Effector CD8-positive, alpha-beta T cell (primary cell): ENCODE measurements around the gene MAD2L1.

Source experiments
- DNase-seq: peaks from one replicate; lab custom pipeline; 2025; lab: John Stamatoyannopoulos, UW

The MAD2L1 gene

GRCh38 chr4:120057416-120057815 is 9.2 kb downstream of the MAD2L1 start:
- DNase-seq: no peak

DNA sequence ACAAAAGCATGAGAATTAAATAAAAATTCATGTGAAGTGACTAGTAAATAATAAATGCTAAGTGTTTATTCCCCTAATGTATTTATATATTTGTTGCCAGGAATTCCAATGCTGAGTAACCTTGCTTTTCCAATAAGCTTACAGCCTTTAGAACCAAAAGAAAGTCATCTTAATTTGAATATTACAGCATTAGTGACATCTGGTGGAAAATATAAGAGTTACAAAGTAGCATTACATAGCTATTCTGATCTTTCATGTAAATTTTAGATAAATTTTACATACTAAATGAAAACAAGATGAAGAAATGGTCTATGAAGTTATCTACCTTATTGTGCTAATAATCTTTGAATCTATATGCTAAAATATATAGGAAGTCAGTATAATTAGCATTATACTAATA is 10.4 kb downstream of the MAD2L1 start:
- no peak for DNase-seq

GRCh38 chr4:120055795-120056194 is 10.9 kb downstream of the MAD2L1 start:
- no peak for DNase-seq

- no peak for DNase-seq
These were observed 11.5 kb downstream of the MAD2L1 start for GRCh38 chr4:120055162-120055561.

DNA sequence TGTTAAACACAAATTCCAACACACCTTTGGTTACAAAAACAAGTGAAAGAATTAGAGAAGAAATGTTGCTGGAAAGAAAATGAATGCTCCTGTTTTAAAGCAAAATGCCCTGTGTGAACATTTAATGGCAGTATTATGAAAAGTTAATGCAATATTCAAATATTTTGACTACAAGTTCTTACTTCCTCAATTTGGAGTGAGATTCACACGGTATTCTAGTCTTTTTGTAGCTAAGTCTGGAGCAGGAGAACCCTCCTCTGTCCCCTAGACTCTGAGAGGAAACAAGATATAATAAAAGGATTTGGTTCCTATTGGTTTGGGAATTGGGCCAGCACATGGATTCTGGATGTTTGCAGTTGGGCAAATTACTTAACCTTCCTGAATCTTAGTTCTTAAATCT is 12.7 kb downstream of the MAD2L1 start:
- no peak for DNase-seq

GRCh38 chr4:120052856-120053255 is 13.8 kb downstream of the MAD2L1 start:
- no peak for DNase-seq

DNA sequence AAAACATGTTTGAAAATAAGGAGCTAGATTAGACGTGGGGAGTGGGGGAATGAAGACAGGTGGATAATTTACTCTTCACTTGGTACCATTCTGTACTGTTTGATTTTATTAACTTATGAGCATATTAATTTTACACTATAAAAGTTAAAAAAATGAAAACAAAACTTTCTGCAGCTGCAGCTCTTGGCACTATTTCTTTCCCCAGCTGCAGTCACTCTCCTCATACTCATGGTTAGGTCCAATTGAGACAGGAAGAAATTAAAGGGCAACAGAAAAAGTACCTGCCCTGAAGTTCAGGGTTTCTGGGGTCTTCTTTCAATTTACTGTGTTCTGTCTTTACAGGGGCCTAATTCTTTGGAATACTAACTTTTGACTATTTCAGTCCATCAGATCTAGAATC is 15.4 kb downstream of the MAD2L1 start:
- DNase-seq: no peak

DNA sequence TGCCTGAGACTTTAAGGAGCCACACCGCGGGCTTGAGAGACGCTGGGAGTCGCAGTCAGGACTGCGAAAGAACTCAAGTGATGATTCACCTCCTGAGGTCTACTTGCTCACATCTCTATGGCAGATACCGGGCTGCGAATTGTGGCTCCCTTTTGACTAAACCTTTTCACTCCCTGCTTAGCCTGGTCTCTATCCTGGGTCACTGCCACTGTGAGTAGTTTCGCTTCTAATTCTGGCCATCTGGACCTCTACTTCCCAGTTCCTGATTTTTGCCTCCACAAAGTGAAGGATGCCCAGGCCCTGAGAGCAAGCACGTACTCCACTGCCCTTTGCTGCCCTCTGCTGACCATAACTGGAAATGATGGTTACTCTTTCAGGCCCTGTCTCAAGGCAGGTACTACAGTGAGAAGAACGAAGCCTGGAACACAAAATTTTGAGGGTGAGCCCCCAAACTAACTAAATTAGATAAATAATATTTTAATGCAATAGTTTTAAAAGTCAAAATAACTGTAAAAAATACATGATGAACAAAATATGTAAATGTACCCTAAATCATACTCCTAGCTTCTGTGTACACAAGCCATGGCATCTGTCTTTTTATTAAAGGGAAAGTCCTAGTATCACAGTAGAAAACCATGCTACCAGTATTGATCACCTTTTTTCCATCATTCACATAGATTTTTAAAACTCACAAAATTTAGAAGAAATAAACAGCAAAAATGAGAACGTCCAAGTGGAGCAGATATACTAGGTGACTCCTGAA is 16.7 kb downstream of the MAD2L1 start:
- DNase-seq: peak; percentile 51

GRCh38 chr4:120043828-120044227 is 22.8 kb downstream of the MAD2L1 start:
- DNase-seq: no peak

- DNase-seq: no peak
These were observed 29.2 kb downstream of the MAD2L1 start for GRCh38 chr4:120037411-120037810.

- no peak for DNase-seq
These were observed 31.7 kb downstream of the MAD2L1 start for GRCh38 chr4:120034913-120035312.

DNA sequence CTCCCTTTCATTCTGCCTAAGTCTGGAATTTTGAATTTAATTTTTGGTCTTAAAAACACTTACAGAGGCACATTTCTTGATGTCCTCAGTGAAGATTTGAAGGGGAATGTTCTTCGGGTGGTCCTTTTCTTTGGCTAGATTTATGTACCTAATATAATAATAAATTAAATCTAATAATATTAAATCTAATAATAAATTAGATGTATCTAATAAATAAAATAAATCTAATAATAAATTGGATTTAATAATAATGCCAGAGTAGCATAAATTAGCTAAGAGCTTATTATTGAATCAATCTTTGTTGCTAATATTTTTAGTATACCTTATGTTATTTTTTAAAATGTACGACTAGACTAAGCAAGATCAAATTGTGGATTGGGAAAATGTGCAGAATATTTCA is 39.8 kb downstream of the MAD2L1 start:
- DNase-seq: no peak

- DNase-seq: no peak
These were observed 41.1 kb downstream of the MAD2L1 start for GRCh38 chr4:120025516-120025915.

GRCh38 chr4:120018786-120019185 is 47.9 kb downstream of the MAD2L1 start:
- DNase-seq: no peak

DNA sequence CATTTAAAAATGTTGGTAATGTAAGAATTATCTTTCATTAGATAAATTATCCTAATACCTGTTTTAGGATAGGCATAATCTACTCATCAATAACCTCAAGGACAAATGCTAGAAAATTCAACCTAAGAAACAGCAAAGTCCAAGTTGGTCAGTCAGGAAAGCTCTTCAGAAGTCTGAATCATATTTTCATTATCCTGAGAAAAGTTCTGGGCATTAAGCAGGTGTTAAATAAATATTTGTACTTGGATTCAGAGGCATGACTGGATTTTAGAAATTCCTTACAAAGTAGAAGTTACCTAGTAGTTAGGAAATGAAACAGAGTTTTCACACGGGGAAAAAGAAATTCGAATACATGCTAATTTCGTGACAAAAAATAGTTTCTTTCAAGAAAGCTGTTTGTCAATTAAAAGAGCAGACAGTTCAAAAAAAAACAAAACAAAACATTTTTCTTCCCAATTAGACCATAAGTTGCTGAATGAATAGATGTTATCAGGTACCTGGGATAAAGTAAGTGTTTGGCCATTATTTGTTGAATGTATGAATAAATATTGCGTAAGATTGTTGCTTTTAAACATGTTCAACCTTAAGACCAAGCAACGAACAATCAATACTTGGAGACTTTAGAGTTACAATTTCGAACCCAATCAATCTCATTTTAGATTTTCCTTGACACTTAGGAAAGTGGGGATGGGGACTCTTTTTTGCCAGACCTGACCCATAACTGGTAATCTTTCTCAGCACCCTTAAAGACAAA is 48.5 kb downstream of the MAD2L1 start:
- no peak for DNase-seq

- no peak for DNase-seq
These were observed 54.9 kb downstream of the MAD2L1 start for GRCh38 chr4:120011725-120012124.

DNA sequence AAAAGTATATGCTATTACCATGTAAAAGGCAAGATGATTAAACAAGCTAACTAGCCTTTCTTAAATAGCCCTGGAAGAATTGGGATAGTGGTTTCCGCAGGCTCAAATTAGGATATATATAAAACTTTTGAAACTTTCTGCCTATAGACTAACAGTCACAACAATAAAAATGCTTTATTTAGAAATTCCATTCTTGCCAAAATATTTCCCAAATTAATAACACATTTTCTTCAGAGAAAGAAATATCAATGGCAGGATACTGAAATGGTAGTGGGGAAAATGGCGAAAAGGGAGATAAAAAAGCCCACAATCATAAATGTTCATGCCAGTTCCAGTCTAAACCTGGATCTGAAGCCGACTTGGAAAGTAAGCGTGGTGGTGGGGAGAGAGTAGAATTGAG is 56.0 kb downstream of the MAD2L1 start:
- no peak for DNase-seq

- DNase-seq: no peak
These were observed 56.9 kb downstream of the MAD2L1 start for GRCh38 chr4:120009731-120010130.

DNA sequence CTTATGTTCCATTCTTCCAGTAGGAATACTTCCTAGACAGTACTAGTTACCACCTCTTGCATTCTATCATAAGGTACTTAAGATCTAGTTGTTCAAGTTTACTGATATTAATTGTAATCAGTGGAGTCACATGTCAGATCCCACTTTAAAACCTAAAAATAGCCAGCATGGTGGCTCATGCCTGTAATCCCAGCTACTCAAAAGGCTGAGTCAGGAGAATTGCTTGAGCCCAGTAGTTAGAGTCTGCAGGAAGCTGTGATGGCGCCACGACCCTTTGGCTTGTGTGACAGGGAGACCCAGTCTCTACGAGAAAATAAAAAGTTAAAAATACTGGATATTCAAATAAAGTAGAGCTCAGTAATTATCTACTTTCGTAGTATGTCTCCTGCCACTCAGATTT is 57.7 kb downstream of the MAD2L1 start:
- no peak for DNase-seq

DNA sequence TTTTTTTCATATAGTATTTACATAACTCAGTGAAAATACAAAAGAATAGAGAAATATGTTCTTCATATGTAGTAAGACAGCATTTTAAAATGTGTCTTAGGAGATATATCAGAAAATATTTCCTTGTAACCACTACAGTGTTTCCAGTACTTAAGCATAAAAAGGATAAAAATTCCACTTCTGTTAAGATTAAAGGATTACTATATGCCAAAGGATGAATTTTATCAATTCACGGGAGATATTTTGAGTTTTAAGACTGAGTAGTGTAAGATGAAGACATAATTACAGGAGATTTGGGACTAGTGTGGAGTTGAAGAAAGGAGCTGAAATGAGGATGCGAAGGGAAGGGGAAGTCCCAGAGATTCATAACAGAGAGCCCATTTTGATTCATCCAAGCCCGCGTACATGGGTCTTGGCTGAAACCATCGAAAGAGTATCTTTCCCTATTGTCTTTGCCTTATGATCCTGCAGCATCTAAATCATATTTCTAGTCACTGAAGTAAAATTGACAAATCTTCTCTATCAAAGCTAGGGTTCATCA is 58.7 kb downstream of the MAD2L1 start:
- no peak for DNase-seq

DNA sequence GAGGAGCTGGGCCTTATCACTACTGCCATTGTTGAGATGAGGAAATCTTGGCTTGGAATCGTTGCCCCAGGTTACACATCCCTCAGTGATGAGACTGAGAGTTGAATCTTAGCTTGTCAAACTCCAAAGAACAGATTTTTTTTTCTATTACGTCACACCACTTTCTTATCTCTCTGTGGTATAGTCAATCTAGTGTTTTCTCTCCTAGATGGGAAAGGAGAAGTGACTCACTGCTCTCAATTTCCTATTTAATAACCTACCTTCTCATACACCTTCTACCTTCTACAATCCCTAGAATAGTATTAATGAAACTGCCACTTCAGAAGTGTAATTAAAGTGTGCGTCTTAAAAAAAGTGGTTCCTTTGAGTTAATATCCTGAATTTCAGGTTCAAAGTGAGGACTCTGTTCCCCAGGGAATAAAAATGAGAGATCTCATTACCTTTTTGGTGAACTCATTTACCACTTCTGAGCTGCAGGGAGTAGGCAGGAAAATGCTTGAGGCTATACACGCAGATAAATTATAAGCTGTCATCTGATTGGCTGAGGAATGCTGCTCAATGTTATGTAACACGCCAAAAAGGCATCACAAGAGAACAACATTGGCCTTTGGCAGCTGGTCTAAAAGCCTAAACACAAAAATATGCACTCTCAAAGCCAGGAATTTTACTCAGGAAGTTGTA is 59.3 kb downstream of the MAD2L1 start:
- DNase-seq: no peak
